HG03196 (cell line): ENCODE measurements around the gene PRPF40A.

Experiments used
- ATAC-seq: cut with Tn5 transposase; IDR thresholded peaks from one replicate; pipeline ENCODE4 v1.9.1; 2021; ENCODE audit not compliant: unreplicated experiment

PRPF40A gene

GRCh38 chr2:152655880-152656279 lies 61.4 kb downstream of the PRPF40A start:
- ATAC-seq: no peak

- ATAC-seq: no peak
Measured at GRCh38 chr2:152651834-152652233, 65.4 kb downstream of the PRPF40A start.

GRCh38 chr2:152650768-152651371 lies 66.4 kb downstream of the PRPF40A start:
- no peak for ATAC-seq

GRCh38 chr2:152649997-152650396 lies 67.3 kb downstream of the PRPF40A start:
- no peak for ATAC-seq

GRCh38 chr2:152648336-152648735 lies 68.9 kb downstream of the PRPF40A start:
- no peak for ATAC-seq

- no peak for ATAC-seq
Measured at GRCh38 chr2:152647552-152647951, 69.7 kb downstream of the PRPF40A start.

- no peak for ATAC-seq
Measured at GRCh38 chr2:152646775-152647174, 70.5 kb downstream of the PRPF40A start.

GRCh38 chr2:152646264-152646663 lies 71.0 kb downstream of the PRPF40A start:
- no peak for ATAC-seq

- ATAC-seq: no peak
Measured at GRCh38 chr2:152644189-152644873, 72.9 kb downstream of the PRPF40A start.

GRCh38 chr2:152638590-152638989 lies 78.7 kb downstream of the PRPF40A start:
- no peak for ATAC-seq

- ATAC-seq: no peak
Measured at GRCh38 chr2:152638056-152638455, 79.2 kb downstream of the PRPF40A start.

GRCh38 chr2:152637251-152637650 lies 80.0 kb downstream of the PRPF40A start:
- ATAC-seq: no peak

- ATAC-seq: peak; percentile 52
Measured at GRCh38 chr2:152635635-152636298, 81.5 kb downstream of the PRPF40A start.

GRCh38 chr2:152632736-152633135 lies 84.5 kb downstream of the PRPF40A start:
- no peak for ATAC-seq

GRCh38 chr2:152630466-152630865 lies 86.8 kb downstream of the PRPF40A start:
- ATAC-seq: no peak

GRCh38 chr2:152629202-152629601 lies 88.1 kb downstream of the PRPF40A start:
- ATAC-seq: no peak

- no peak for ATAC-seq
Measured at GRCh38 chr2:152627351-152627957, 89.8 kb downstream of the PRPF40A start.

GRCh38 chr2:152626911-152627339 lies 90.3 kb downstream of the PRPF40A start:
- ATAC-seq: no peak

- ATAC-seq: no peak
Measured at GRCh38 chr2:152624805-152625204, 92.5 kb downstream of the PRPF40A start.

- ATAC-seq: no peak
Measured at GRCh38 chr2:152623775-152624174, 93.5 kb downstream of the PRPF40A start.

- no peak for ATAC-seq
Measured at GRCh38 chr2:152623076-152623740, 94.1 kb downstream of the PRPF40A start.
